H1 (cell line): Measurements from ENCODE around the gene NR5A2. TPM values are rescaled to one million over a fixed set of nuclear protein-coding genes. Genes with fewer than 3 reads are reported as not detected.

ENCODE experiments used
- CTCF ChIA-PET: fragments of 300-600 bp; sonication (Branson Sonifier 250); formaldehyde crosslinking; loops from one replicate; lab custom pipeline; 2021; ENCODE audit not compliant: partially characterized antibody; lab: Charles Lee
- POLR2A ChIA-PET: fragments of 300-600 bp; sonication (Branson Sonifier 250); formaldehyde crosslinking; loops from one replicate; lab custom pipeline; 2021; ENCODE audit warnings: inconsistent platforms; ENCODE audit not compliant: partially characterized antibody; lab: Charles Lee
- DNase-seq, 2 experiments: peaks; one replicate each; pipeline versions ENCODE4 v3.0.0 to v3.0.0-alpha.2; 2010 to 2022; ENCODE audit warnings: low spot score in 2 of 2, low read depth in 1 of 2, mixed read lengths in 1 of 2
- FAIRE-seq: peaks from 2 replicates; lab custom pipeline; 2011; peaks lifted over from hg19 to GRCh38; lab: Jason Lieb, UNC
- H2AFZ ChIP-seq: 2 replicates; pipeline ENCODE4 v1.8.1; 2012; ENCODE audit warnings: low read length, inconsistent platforms
- H2AK5ac ChIP-seq: 2 replicates; pipeline ENCODE4 v1.6.1; 2013; ENCODE audit warnings: low read depth, low read length
- H2BK120ac ChIP-seq: replicated peaks from 2 replicates; pipeline ENCODE3; 2013; ENCODE audit warnings: low read depth, low read length, inconsistent platforms
- H2BK12ac ChIP-seq: 2 replicates; pipeline ENCODE4 v1.6.1; 2013; ENCODE audit warnings: low read depth, low read length
- H2BK15ac ChIP-seq: 2 replicates; pipeline ENCODE4 v1.6.1; 2013; ENCODE audit warnings: low read length
- H2BK20ac ChIP-seq: 2 replicates; pipeline ENCODE4 v1.6.1; 2013; ENCODE audit warnings: low read length
- H2BK5ac ChIP-seq: 2 replicates; pipeline ENCODE4 v1.6.1; 2013; ENCODE audit warnings: low read depth, low read length
- H3K14ac ChIP-seq: 2 replicates; pipeline ENCODE4 v1.6.1; 2013; ENCODE audit warnings: inconsistent platforms; ENCODE audit not compliant: insufficient read length
- H3K18ac ChIP-seq: 2 replicates; pipeline ENCODE4 v1.6.1; 2013; ENCODE audit warnings: low read length; ENCODE audit errors: extremely low read depth
- H3K23ac ChIP-seq: 2 replicates; pipeline ENCODE4 v1.6.1; 2013; ENCODE audit warnings: inconsistent platforms; ENCODE audit not compliant: insufficient read length
- H3K23me2 ChIP-seq: 2 replicates; pipeline ENCODE4 v1.6.1; 2013; ENCODE audit warnings: low read depth, low read length
- H3K27ac ChIP-seq: 2 replicates; pipeline ENCODE4 v1.6.1; 2011; ENCODE audit warnings: low read depth, low read length, inconsistent platforms
- H3K27me3 ChIP-seq, 4 experiments: replicated peaks in 1 of 4; 1 replicate in 1 of 4; 2 replicates in 3 of 4; pipeline versions ENCODE4 v1.6.1 to v1.8.1; 2011 to 2013; ENCODE audit warnings: low read length in 3 of 4, mild to moderate bottlenecking in 3 of 4, inconsistent platforms in 2 of 4, mixed read lengths in 2 of 4, moderate library complexity in 1 of 4; ENCODE audit not compliant: control insufficient read depth in 3 of 4, insufficient read depth in 3 of 4; ENCODE audit errors: extremely low read depth in 1 of 4
- H3K36me3 ChIP-seq, 4 experiments: 2 replicates each; pipeline versions ENCODE4 v1.6.1 to v1.8.1; 2011 to 2013; ENCODE audit warnings: mild to moderate bottlenecking in 4 of 4, low read length in 3 of 4, moderate library complexity in 2 of 4, control low read depth in 1 of 4, inconsistent platforms in 1 of 4; ENCODE audit not compliant: insufficient read depth in 4 of 4, control insufficient read depth in 2 of 4
- H3K4ac ChIP-seq: replicated peaks from 2 replicates; pipeline ENCODE3; 2013; ENCODE audit warnings: low read length, low read depth, mixed read lengths, inconsistent platforms; ENCODE audit not compliant: insufficient read length
- H3K4me1 ChIP-seq, 4 experiments: replicated peaks in 1 of 4; 1 replicate in 1 of 4; 2 replicates in 3 of 4; pipeline versions ENCODE4 v1.6.1 to v1.8.1; 2011 to 2013; ENCODE audit warnings: low read length in 3 of 4, inconsistent platforms in 2 of 4, mixed read lengths in 1 of 4; ENCODE audit not compliant: insufficient read depth in 4 of 4, control insufficient read depth in 3 of 4
- H3K4me2 ChIP-seq, 2 experiments: 2 replicates each; pipeline versions ENCODE4 v1.6.1 to v1.8.1; 2011 to 2013; ENCODE audit warnings: low read depth in 2 of 2, low read length in 2 of 2, control low read depth in 1 of 2, inconsistent platforms in 1 of 2, mild to moderate bottlenecking in 1 of 2; ENCODE audit not compliant: insufficient read depth in 1 of 2
- H3K4me3 ChIP-seq, 4 experiments: fragments of 200-600, 300-600 bp in 1 of 4; sonication (generic), shearing (Covaris generic), sonication (Bioruptor Twin) in 1 of 4; 2 replicates each; pipeline versions ENCODE4 v1.5.1 to v1.8.1; 2011 to 2016; ENCODE audit warnings: low read length in 4 of 4, low read depth in 3 of 4, control low read depth in 2 of 4, inconsistent platforms in 2 of 4, mild to moderate bottlenecking in 2 of 4, mixed read lengths in 1 of 4, moderate library complexity in 1 of 4; ENCODE audit not compliant: insufficient read depth in 2 of 4; ENCODE audit errors: extremely low read depth in 1 of 4
- H3K56ac ChIP-seq: replicated peaks from 2 replicates; pipeline ENCODE3; 2013; ENCODE audit warnings: low read depth, mild to moderate bottlenecking, mixed read lengths, low read length, inconsistent platforms; ENCODE audit not compliant: insufficient read length
- H3K79me1 ChIP-seq: 2 replicates; pipeline ENCODE4 v1.6.1; 2013; ENCODE audit warnings: low read depth, low read length, control low read depth
- H3K79me2 ChIP-seq, 2 experiments: 2 replicates each; pipeline versions ENCODE4 v1.6.1 to v1.8.1; 2012 to 2013; ENCODE audit warnings: low read length in 2 of 2, mild to moderate bottlenecking in 2 of 2, inconsistent platforms in 1 of 2; ENCODE audit not compliant: insufficient read depth in 2 of 2, control insufficient read depth in 1 of 2
- H3K9ac ChIP-seq, 4 experiments: replicated peaks in 1 of 4; 1 replicate in 1 of 4; 2 replicates in 3 of 4; pipeline versions ENCODE4 v1.6.1 to v1.8.1; 2011 to 2013; ENCODE audit warnings: low read depth in 3 of 4, low read length in 3 of 4, control low read depth in 2 of 4, mild to moderate bottlenecking in 2 of 4, moderate library complexity in 2 of 4, inconsistent platforms in 1 of 4; ENCODE audit errors: extremely low read depth in 1 of 4
- H3K9me3 ChIP-seq, 2 experiments: 2 replicates each; pipeline versions ENCODE4 v1.6.1 to v1.8.1; 2012 to 2013; ENCODE audit warnings: mild to moderate bottlenecking in 2 of 2, moderate library complexity in 2 of 2, control low read depth in 1 of 2, inconsistent platforms in 1 of 2, low read depth in 1 of 2, low read length in 1 of 2, mixed read lengths in 1 of 2; ENCODE audit not compliant: insufficient read depth in 2 of 2
- H4K20me1 ChIP-seq, 2 experiments: replicated peaks in 1 of 2; 2 replicates each; pipeline versions ENCODE3 to v1.8.1; 2011 to 2013; ENCODE audit warnings: inconsistent platforms in 2 of 2, low read length in 2 of 2, mild to moderate bottlenecking in 1 of 2; ENCODE audit not compliant: insufficient read depth in 2 of 2, control insufficient read depth in 1 of 2
- H4K5ac ChIP-seq: 2 replicates; pipeline ENCODE4 v1.6.1; 2013; ENCODE audit warnings: low read length, low read depth, mixed read lengths, inconsistent platforms; ENCODE audit not compliant: insufficient read length
- H4K8ac ChIP-seq: 2 replicates; pipeline ENCODE4 v1.8.0; 2013; ENCODE audit warnings: mild to moderate bottlenecking, moderate library complexity, low read length, inconsistent platforms; ENCODE audit not compliant: insufficient read depth; ENCODE audit errors: extremely low read depth
- H4K91ac ChIP-seq: replicated peaks from 2 replicates; pipeline ENCODE3; 2013; ENCODE audit warnings: low read length, mixed read lengths, inconsistent platforms; ENCODE audit not compliant: insufficient read length
- CBX5 ChIP-seq: fragments of 300-800, 300-1000 bp; sonication (generic); IDR thresholded peaks from 2 replicates; pipeline ENCODE4 v1.7.1; 2016; ENCODE audit warnings: antibody characterized with exemption, low read length, low read depth
- CEBPB ChIP-seq: IDR thresholded peaks from 2 replicates; pipeline ENCODE4 v1.6.1; 2012; ENCODE audit warnings: low read depth, low read length
- CHD2 ChIP-seq: IDR thresholded peaks from 2 replicates; pipeline ENCODE4 v1.6.1; 2012; ENCODE audit warnings: low read length, improper control_type of control experiment
- EP300 ChIP-seq, 2 experiments: IDR thresholded peaks; 1 replicate in 1 of 2; 2 replicates in 1 of 2; pipeline ENCODE4 v1.6.1; 2011 to 2012; ENCODE audit warnings: low read depth in 2 of 2, low read length in 2 of 2, mild to moderate bottlenecking in 2 of 2, borderline replicate concordance in 1 of 2, inconsistent platforms in 1 of 2, moderate library complexity in 1 of 2
- GABPA ChIP-seq: IDR thresholded peaks from 2 replicates; pipeline ENCODE4 v1.6.1; 2011; ENCODE audit warnings: mild to moderate bottlenecking, low read length, moderate library complexity, borderline replicate concordance; ENCODE audit not compliant: insufficient read depth
- POLR2AphosphoS5 ChIP-seq: IDR thresholded peaks from 2 replicates; pipeline ENCODE4 v1.6.1; 2011; ENCODE audit warnings: low read depth, low read length
- RNF2 ChIP-seq: fragments of 200-900, 300-1000 bp; sonication (generic); IDR thresholded peaks from 2 replicates; pipeline ENCODE4 v1.7.1; 2016; ENCODE audit warnings: borderline replicate concordance, low read depth, mild to moderate bottlenecking, antibody characterized with exemption, low read length; ENCODE audit not compliant: poor library complexity, severe bottlenecking; ENCODE audit errors: missing control alignments
- RXRA ChIP-seq: IDR thresholded peaks from 2 replicates; pipeline ENCODE4 v1.6.1; 2011; ENCODE audit warnings: low read depth, mild to moderate bottlenecking, low read length, moderate library complexity; ENCODE audit not compliant: insufficient read depth
- SRF ChIP-seq: IDR thresholded peaks from 2 replicates; pipeline ENCODE4 v1.6.1; 2011; ENCODE audit warnings: mild to moderate bottlenecking, low read depth, low read length, moderate library complexity
- WGBS, 2 experiments: shearing (Covaris generic) in 1 of 2; methylation state at CpG; one replicate each; pipeline versions ENCODE4 v1.1.6 to v1.1.7; 2013 to 2015; ENCODE audit warnings: low lambda C conversion rate in 2 of 2, mixed read lengths in 2 of 2, inconsistent platforms in 1 of 2, low coverage in 1 of 2, missing lambda C conversion rate in 1 of 2; ENCODE audit not compliant: insufficient replicate concordance in 2 of 2, insufficient coverage in 1 of 2, insufficient read length in 1 of 2; ENCODE audit errors: extremely low coverage in 1 of 2, missing lambda C conversion rate in 1 of 2; 5-methylcytosine and 5-hydroxymethylcytosine counted together
- polyA plus RNA-seq, 7 experiments: library from polyadenylated mRNA; depleted of rRNA in 3 of 7; stranded (reverse) in 5 of 7; unstranded in 2 of 7; fragments of >200 nt in 5 of 7; fragments of 200-250 nt in 2 of 7; gene quantifications; 1 replicate in 5 of 7; 2 replicates in 1 of 7; 4 replicates in 1 of 7; pipeline versions ENCODE4 v1.2.1 to v1.2.3, GENCODE V29; 2011 to 2013; ENCODE audit warnings: missing spikeins in 2 of 7, mixed read lengths in 2 of 7
- total RNA-seq: library from RNA; stranded (reverse); fragmentation: NEBNext Ultra II Directional; extraction: Animal tissue kit (Norgen Biotek cat#: 25700); gene quantifications from 2 replicates; pipeline ENCODE4 v1.2.1, GENCODE V29; 2021
- TF ChIP-seq, protein P1 (sequence below): IDR thresholded peaks from 2 replicates; pipeline ENCODE4 v1.6.1; 2012; ENCODE audit warnings: inconsistent platforms

The NR5A2 gene
- total and polyA plus RNA-seq, 2 of the 8 experiments (the other 6 are each of a cell fraction or from before 2014, with no cell fraction given): 1.7 to 11.6 TPM

DNA sequence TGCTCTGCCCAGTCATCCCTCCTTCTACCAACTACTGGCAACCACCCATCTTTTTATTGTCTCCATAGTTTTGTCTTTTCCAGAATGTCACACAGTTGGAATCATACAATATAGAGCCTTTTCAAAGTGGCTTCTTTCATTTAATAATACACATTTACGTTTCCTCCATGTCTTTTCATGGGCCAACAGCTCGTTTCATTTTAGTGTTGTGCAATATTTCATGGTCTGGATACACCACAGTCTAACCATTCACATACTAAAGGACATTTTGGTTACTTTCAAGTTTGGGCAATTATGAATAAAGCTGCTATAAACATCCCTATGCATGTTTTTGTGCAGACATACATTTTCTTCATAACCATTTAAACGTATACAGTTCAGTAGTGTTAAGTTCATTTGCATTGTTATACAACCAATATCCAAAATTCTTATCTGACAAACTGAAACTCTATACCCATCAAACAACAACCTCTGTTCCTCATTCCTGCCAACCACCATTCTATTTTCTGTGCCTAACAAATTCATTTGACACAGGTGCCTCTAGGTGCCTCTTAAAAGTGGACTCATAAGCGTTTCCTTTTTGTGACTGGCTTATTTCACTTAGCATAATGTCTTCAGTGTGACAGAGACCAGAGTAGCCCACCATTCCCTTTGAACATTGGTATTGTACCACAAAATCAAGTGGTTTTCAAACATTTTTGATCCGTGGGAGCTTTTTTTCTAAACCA, 138.1 kb downstream of the NR5A2 start:
- no peaks in the 10 kb centered on the region for H3K9me3 ChIP-seq
- H2AK5ac ChIP-seq: no peak overlapping the region
- 86% methylated on average over 5 of the region's 5 CpGs; no CpG with 5 or more reads in 1 of the 2 experiments for WGBS, 2 experiments
- H3K4me1 ChIP-seq: no peaks in the 10 kb centered on the region
- no peaks in the 10 kb centered on the region for H3K36me3 ChIP-seq
- ChIA-PET CTCF (no interaction called here), POLR2A (no interaction called here)
- H2BK20ac ChIP-seq: no peak overlapping the region
- H3K27ac ChIP-seq: no peak overlapping the region
- no peak overlapping the region for H3K9ac ChIP-seq
- H2BK15ac ChIP-seq: no peak overlapping the region
- H4K5ac ChIP-seq: no peak overlapping the region
- no peaks in the 10 kb centered on the region for H3K23me2 ChIP-seq
- H3K14ac ChIP-seq: no peak overlapping the region
- H3K4me2 ChIP-seq: no peak overlapping the region
- TF ChIP-seq EP300 (IDR thresholded peaks at IDR 0.05; ENCODE audit: borderline replicate concordance in 1 of 2, low read depth in 2 of 2, low read length in 2 of 2) (no peak), POLR2AphosphoS5 (no peak), GABPA (no peak), CBX5 (no peak), RNF2 (no peak), CHD2 (no peak), SRF (no peak), CEBPB (no peak), RXRA (no peak)
- TF ChIP-seq, protein P1, sequence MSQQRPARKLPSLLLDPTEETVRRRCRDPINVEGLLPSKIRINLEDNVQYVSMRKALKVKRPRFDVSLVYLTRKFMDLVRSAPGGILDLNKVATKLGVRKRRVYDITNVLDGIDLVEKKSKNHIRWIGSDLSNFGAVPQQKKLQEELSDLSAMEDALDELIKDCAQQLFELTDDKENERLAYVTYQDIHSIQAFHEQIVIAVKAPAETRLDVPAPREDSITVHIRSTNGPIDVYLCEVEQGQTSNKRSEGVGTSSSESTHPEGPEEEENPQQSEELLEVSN: no peak
- H4K20me1 ChIP-seq: no peaks in the 10 kb centered on the region
- FAIRE-seq: no peak
- H2BK5ac ChIP-seq: no peak overlapping the region
- no peak overlapping the region for H3K23ac ChIP-seq
- no peak overlapping the region for H3K18ac ChIP-seq
- H4K8ac ChIP-seq: no peak overlapping the region
- no peak overlapping the region for H2BK120ac ChIP-seq
- no peak overlapping the region for H2BK12ac ChIP-seq
- H3K4ac ChIP-seq: no peak overlapping the region
- H3K79me2 ChIP-seq: no peaks in the 10 kb centered on the region
- H2AFZ ChIP-seq: no peak overlapping the region
- H3K56ac ChIP-seq: no peak overlapping the region
- no peak overlapping the region for H3K4me3 ChIP-seq
- no peaks in the 10 kb centered on the region for H3K79me1 ChIP-seq
- H3K27me3 ChIP-seq: peaks cover 0 to 1% (median 0%) of the 10 kb centered on the region in 4 experiments; a peak in 1 of 7 replicates
- no peak overlapping the region for H4K91ac ChIP-seq
- DNase-seq: no peak
